Activated naive CD4-positive, alpha-beta T cell treated with anti-CD3 and anti-CD28 coated beads, Interleukin-2, amount 50 U/mL, for 16 hours (primary cell): Measurements from ENCODE around the gene KBTBD6.
"Not testable (repeated sequence)": the region's sequence is repeated elsewhere in the genome, so short reads cannot be mapped to it uniquely, and the experiment has no call there.

Source experiments
- DNase-seq: peaks from one replicate; pipeline ENCODE4 v3.0.0-alpha.2; 2020

KBTBD6 gene

GRCh38 chr13:41131660-41132511 lies 716 bp downstream of the KBTBD6 start:
- not testable (repeated sequence) for DNase-seq

GRCh38 chr13:41131189-41131588 lies 1.4 kb downstream of the KBTBD6 start:
- not testable (repeated sequence) for DNase-seq

GRCh38 chr13:41130356-41130755 lies 2.2 kb downstream of the KBTBD6 start:
- DNase-seq: no peak

GRCh38 chr13:41127701-41128100 lies 4.9 kb downstream of the KBTBD6 start:
- DNase-seq: no peak

GRCh38 chr13:41122838-41123237 lies 9.8 kb downstream of the KBTBD6 start:
- no peak for DNase-seq

- no peak for DNase-seq
Measured at GRCh38 chr13:41117869-41118268, 14.7 kb downstream of the KBTBD6 start.

- DNase-seq: no peak
Measured at GRCh38 chr13:41111454-41111853, 21.1 kb downstream of the KBTBD6 start.

- DNase-seq: no peak
Measured at GRCh38 chr13:41107584-41108014, 25.0 kb downstream of the KBTBD6 start.

GRCh38 chr13:41107104-41107571 lies 25.5 kb downstream of the KBTBD6 start:
- DNase-seq: no peak

- no peak for DNase-seq
Measured at GRCh38 chr13:41099986-41100385, 32.6 kb downstream of the KBTBD6 start.

GRCh38 chr13:41098761-41099160 lies 33.8 kb downstream of the KBTBD6 start:
- no peak for DNase-seq

GRCh38 chr13:41095681-41096080 lies 36.9 kb downstream of the KBTBD6 start:
- DNase-seq: not testable (repeated sequence)

- no peak for DNase-seq
Measured at GRCh38 chr13:41085961-41086585, 46.5 kb downstream of the KBTBD6 start.

- DNase-seq: no peak
Measured at GRCh38 chr13:41079725-41080124, 52.9 kb downstream of the KBTBD6 start.
